ENCODE data around the gene PSMD13.

PSMD13 gene

GRCh38 chr11:241634-242033 is 4.9 kb downstream of the PSMD13 start:
- TF ChIP-seq CTCF (IDR thresholded peaks at IDR 0.05; ENCODE audit: low read depth, low read length, missing control alignments), result no peak
- H3K4me3 ChIP-seq (replicated peaks; ENCODE audit: low read depth, low read length), result no peak overlapping the region
- no peak for DNase-seq (ENCODE audit: extremely low read depth, low read depth)

- no peak for DNase-seq (ENCODE audit: extremely low read depth, low read depth)
- no peak overlapping the region for H3K4me3 ChIP-seq (replicated peaks; ENCODE audit: low read depth, low read length)
- TF ChIP-seq CTCF (IDR thresholded peaks at IDR 0.05; ENCODE audit: low read depth, low read length, missing control alignments), result no peak
These were observed 7.6 kb downstream of the PSMD13 start for GRCh38 chr11:244376-244775.

GRCh38 chr11:249062-249461 is 12.3 kb downstream of the PSMD13 start:
- H3K4me3 ChIP-seq (replicated peaks; ENCODE audit: low read depth, low read length), result no peak overlapping the region
- DNase-seq (ENCODE audit: extremely low read depth, low read depth), result no peak
- no peak for TF ChIP-seq CTCF (IDR thresholded peaks at IDR 0.05; ENCODE audit: low read depth, low read length, missing control alignments)

- no peak for DNase-seq (ENCODE audit: extremely low read depth, low read depth)
- no peak for TF ChIP-seq CTCF (IDR thresholded peaks at IDR 0.05; ENCODE audit: low read depth, low read length, missing control alignments)
These were observed 13.5 kb downstream of the PSMD13 start for GRCh38 chr11:250274-250673.

GRCh38 chr11:250740-251299 is 14.0 kb downstream of the PSMD13 start:
- peak; percentile 69 for TF ChIP-seq CTCF (IDR thresholded peaks at IDR 0.05; ENCODE audit: low read depth, low read length, missing control alignments)
- no peak for DNase-seq (ENCODE audit: extremely low read depth, low read depth)
- no peak overlapping the region for H3K4me3 ChIP-seq (replicated peaks; ENCODE audit: low read depth, low read length)

More at GRCh38 chr11:250274-250673, 13.5 kb downstream of the PSMD13 start:
- H3K4me3 ChIP-seq (replicated peaks; ENCODE audit: low read depth, low read length), result no peak overlapping the region

GRCh38 chr11:251550-251949 is 14.8 kb downstream of the PSMD13 start:
- H3K4me3 ChIP-seq (replicated peaks; ENCODE audit: low read depth, low read length), result no peak overlapping the region
- no peak for TF ChIP-seq CTCF (IDR thresholded peaks at IDR 0.05; ENCODE audit: low read depth, low read length, missing control alignments)
- no peak for DNase-seq (ENCODE audit: extremely low read depth, low read depth)

- TF ChIP-seq CTCF (IDR thresholded peaks at IDR 0.05; ENCODE audit: low read depth, low read length, missing control alignments), result no peak
- H3K4me3 ChIP-seq (replicated peaks; ENCODE audit: low read depth, low read length), result no peak overlapping the region
These were observed 15.9 kb downstream of the PSMD13 start for GRCh38 chr11:252666-253065.

More at GRCh38 chr11:252666-253065, 15.9 kb downstream of the PSMD13 start:
- no peak for DNase-seq (ENCODE audit: extremely low read depth, low read depth)

All from HFF-Myc (cell line).